ENCODE measurements around the gene CSNK1D.
"Not testable (repeated sequence)": the region's sequence is repeated elsewhere in the genome, so short reads cannot be mapped to it uniquely, and the experiment has no call there.

CSNK1D gene

DNA sequence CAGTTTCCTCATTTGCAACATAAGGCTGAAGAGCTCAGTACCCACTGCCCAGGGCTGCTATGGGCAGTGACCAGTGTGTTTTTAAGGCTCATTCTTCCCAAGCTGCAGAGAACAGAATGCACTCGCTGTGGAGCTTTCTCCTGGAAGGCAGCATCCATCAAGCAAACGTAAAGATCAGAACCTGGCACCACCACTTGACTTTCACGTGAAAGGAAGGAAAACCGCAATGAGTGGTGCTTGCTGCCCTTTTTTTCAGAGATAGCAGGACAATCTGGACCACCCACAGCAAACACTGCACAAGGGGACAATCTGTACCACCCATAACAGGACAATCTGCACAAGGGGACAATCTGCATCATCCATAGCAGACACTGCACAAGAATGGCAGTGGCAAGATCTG, 11.2 kb downstream of the CSNK1D start:
- H3K4me3 ChIP-seq (ENCODE audit: low read depth, low read length) = no peak overlapping the region
- TF ChIP-seq, protein P1, sequence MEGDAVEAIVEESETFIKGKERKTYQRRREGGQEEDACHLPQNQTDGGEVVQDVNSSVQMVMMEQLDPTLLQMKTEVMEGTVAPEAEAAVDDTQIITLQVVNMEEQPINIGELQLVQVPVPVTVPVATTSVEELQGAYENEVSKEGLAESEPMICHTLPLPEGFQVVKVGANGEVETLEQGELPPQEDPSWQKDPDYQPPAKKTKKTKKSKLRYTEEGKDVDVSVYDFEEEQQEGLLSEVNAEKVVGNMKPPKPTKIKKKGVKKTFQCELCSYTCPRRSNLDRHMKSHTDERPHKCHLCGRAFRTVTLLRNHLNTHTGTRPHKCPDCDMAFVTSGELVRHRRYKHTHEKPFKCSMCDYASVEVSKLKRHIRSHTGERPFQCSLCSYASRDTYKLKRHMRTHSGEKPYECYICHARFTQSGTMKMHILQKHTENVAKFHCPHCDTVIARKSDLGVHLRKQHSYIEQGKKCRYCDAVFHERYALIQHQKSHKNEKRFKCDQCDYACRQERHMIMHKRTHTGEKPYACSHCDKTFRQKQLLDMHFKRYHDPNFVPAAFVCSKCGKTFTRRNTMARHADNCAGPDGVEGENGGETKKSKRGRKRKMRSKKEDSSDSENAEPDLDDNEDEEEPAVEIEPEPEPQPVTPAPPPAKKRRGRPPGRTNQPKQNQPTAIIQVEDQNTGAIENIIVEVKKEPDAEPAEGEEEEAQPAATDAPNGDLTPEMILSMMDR (IDR thresholded peaks at IDR 0.05; ENCODE audit: low read depth, low read length, missing control alignments) = no peak
- no peak for DNase-seq (ENCODE audit: low read depth)

DNA sequence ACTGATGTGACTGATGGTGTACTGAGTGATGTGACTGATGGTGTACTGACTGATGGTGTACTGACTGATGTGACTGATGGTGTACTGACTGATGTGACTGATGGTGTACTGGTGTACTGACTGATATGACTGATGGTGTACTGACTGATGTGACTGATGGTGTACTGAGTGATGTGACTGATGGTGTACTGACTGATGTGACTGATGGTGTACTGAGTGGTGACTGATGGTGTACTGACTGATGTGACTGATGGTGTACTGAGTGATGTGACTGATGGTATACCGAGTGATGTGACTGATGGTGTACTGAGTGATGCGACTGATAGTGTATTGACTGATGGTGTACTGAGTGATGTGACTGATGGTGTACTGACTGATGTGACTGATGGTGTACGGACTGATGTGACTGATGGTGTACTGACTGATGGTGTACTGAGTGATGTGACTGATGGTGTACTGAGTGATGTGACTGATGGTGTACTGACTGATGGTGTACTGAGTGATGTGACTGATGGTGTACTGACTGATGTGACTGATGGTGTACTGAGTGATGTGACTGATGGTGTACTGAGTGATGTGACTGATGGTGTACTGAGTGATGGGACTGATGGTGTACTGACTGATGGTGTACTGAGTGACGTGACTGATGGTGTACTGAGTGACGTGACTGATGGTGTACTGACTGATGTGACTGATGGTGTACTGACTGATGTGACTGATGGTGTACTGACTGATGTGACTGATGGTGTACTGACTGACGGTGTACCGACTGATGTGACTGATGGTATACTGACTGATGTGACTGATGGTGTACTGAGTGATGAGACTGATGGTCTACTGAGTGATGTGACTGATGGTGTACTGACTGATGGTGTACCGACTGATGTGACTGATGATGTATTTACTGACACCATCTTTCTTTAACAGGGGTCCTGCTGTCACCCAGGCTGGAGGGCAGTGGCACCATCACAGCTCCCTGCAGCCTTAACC, 13.2 kb downstream of the CSNK1D start:
- not testable (repeated sequence) for H3K4me3 ChIP-seq (ENCODE audit: low read depth, low read length); DNase-seq (ENCODE audit: low read depth)

- TF ChIP-seq, protein P1 (IDR thresholded peaks at IDR 0.05; ENCODE audit: low read depth, low read length, missing control alignments) = no peak
- no peak for DNase-seq (ENCODE audit: low read depth)
- no peak overlapping the region for H3K4me3 ChIP-seq (ENCODE audit: low read depth, low read length)
These were observed 14.9 kb downstream of the CSNK1D start for GRCh38 chr17:82258555-82258954.

DNA sequence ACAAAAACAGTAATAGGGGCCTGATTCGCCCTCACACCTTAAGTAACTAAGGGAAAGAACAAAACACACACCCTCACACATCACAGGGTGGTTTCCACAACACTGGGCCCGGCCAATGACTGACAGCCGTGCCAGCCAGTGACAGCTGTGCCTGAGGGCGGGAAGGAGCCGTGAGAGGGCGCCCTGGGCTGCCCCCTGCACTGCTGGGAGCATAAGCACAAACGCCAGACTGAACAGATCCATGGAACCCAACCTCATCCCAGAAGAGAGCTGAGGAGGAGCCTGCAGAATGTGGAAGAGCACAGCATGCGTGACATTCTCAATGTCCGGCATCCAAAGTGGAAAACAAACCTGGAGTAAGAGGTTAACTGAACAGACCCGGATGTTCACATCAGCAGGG, 16.0 kb downstream of the CSNK1D start:
- TF ChIP-seq, protein P1 (IDR thresholded peaks at IDR 0.05; ENCODE audit: low read depth, low read length, missing control alignments) = no peak
- no peak overlapping the region for H3K4me3 ChIP-seq (ENCODE audit: low read depth, low read length)
- DNase-seq (ENCODE audit: low read depth) = no peak

DNA sequence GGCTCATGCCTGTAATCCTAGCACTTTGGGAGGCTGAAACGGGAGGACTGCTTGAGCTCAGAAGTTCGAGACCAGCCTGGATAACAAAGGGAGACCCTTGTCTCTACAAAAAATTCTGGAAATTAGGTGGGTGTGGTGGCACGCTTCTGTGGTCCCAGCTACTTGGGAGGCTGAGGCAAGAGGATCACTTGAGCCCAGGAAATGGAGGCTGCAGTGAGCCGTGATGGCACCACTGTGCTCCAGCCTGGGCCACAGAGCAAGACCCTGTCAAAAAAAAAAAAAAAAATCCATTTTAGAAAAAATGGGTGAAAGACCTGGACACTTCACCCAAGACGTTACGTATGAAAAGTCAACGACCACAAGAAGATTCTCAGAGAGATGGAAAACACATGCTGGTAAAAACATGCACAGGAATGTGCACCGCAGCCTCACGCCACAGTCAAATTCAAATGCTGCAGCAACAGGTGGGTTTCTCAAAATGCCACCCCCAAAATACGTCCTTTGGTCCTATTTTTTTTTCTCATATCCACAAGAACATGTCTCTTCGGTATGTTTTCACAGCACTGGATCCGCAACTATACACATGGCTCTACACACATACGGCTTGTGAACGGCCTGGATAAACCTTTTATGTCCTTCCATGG, 17.1 kb downstream of the CSNK1D start:
- no peak for DNase-seq (ENCODE audit: low read depth)
- H3K4me3 ChIP-seq (ENCODE audit: low read depth, low read length) = no peak overlapping the region
- TF ChIP-seq, protein P1 (IDR thresholded peaks at IDR 0.05; ENCODE audit: low read depth, low read length, missing control alignments) = no peak

GRCh38 chr17:82255402-82255972, 18.0 kb downstream of the CSNK1D start:
- DNase-seq (ENCODE audit: low read depth) = no peak
- H3K4me3 ChIP-seq (ENCODE audit: low read depth, low read length) = no peak overlapping the region
- TF ChIP-seq, protein P1 (IDR thresholded peaks at IDR 0.05; ENCODE audit: low read depth, low read length, missing control alignments) = no peak

- not testable (repeated sequence) for DNase-seq (ENCODE audit: low read depth); H3K4me3 ChIP-seq (ENCODE audit: low read depth, low read length)
These were observed 18.8 kb downstream of the CSNK1D start for GRCh38 chr17:82254746-82255145.

DNA sequence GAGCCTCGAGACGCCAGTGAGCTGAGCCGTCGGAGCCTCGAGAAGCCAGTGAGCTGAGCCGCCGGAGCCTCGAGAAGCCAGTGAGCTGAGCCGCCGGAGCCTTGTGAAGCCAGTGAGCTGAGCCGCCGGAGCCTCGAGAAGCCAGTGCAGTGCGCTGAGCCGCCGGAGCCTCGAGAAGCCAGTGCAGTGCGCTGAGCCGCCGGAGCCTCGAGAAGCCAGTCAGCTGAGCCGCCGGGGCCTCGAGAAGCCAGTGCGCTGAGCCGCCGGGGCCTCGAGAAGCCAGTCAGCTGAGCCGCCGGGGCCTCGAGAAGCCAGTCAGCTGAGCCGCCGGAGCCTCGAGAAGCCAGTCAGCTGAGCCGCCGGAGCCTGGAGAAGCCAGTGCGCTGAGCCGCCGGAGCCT, 19.4 kb downstream of the CSNK1D start:
- not testable (repeated sequence) for DNase-seq (ENCODE audit: low read depth)

More for the DNA sequence above, 19.4 kb downstream of the CSNK1D start:
- H3K4me3 ChIP-seq (ENCODE audit: low read depth, low read length) = not testable (repeated sequence)
